ENCODE data around the gene ATP6V1F.

GRCh38 chr7:128890306-128891109 is 27.9 kb downstream of the ATP6V1F start:
- no peak for TF ChIP-seq CTCF (conservative IDR thresholded peaks at IDR 0.05 in 1 of 2, IDR thresholded peaks at IDR 0.05 in 1 of 2; ENCODE audit: extremely low read depth in 1 of 2, insufficient read depth in 1 of 2, low read depth in 1 of 2, low read length in 2 of 2)
- no peak for TF ChIP-seq EZH2 (IDR thresholded peaks at IDR 0.05; ENCODE audit: borderline replicate concordance, low read length)
